ENCODE data around the gene SIK2. TPM values are rescaled to one million over a fixed set of nuclear protein-coding genes. Genes with fewer than 3 reads are reported as not detected.

Gene SIK2
- total RNA-seq, 1 experiment from 2014 or later, result 13.0 TPM

- no peaks in the 10 kb centered on the region for H4K20me1 ChIP-seq (ENCODE audit: insufficient read depth)
- H2AFZ ChIP-seq (ENCODE audit: low read depth, low read length, poor library complexity, severe bottlenecking), result no peak overlapping the region
- H3K9me3 ChIP-seq (ENCODE audit: control insufficient read depth in 1 of 2, insufficient read depth in 1 of 2, low read depth in 1 of 2, low read length in 2 of 2), result no peaks in the 10 kb centered on the region
- no peak for DNase-seq (ENCODE audit: low read depth, low spot score)
- intact Hi-C loops (cut with micrococcal nuclease), result no loop called here
- H3K79me2 ChIP-seq (ENCODE audit: insufficient read depth, low read length), result no peaks in the 10 kb centered on the region
- no peak overlapping the region for H3K4me2 ChIP-seq (ENCODE audit: low read length)
- ChIA-PET POLR2A (no interaction called here), CTCF (no interaction called here), RAD21 (ENCODE audit: low non-redundant PET in 1 of 2, low total read pairs in 2 of 2, uncharacterized antibody in 2 of 2, unreplicated experiment in 2 of 2) (no interaction called here)
- H3K27ac ChIP-seq (ENCODE audit: low read depth, low read length), result no peak overlapping the region
- no peaks in the 10 kb centered on the region for H3K27me3 ChIP-seq (ENCODE audit: insufficient read depth, low read length)
- no peaks in the 10 kb centered on the region for H3K9me2 ChIP-seq (ENCODE audit: insufficient read depth)
- H3K4me1 ChIP-seq (ENCODE audit: control insufficient read depth in 1 of 2, insufficient read depth in 2 of 2, low read length in 2 of 2), result no peaks in the 10 kb centered on the region
- no peak for TF ChIP-seq JUND (IDR thresholded peaks at IDR 0.05)
- TF ChIP-seq SP1 (IDR thresholded peaks at IDR 0.05; ENCODE audit: low read depth), result no peak
- no peak for TF ChIP-seq ELF1 (IDR thresholded peaks at IDR 0.05; ENCODE audit: borderline replicate concordance, low read depth)
- TF ChIP-seq, protein P1, sequence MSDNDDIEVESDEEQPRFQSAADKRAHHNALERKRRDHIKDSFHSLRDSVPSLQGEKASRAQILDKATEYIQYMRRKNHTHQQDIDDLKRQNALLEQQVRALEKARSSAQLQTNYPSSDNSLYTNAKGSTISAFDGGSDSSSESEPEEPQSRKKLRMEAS (IDR thresholded peaks at IDR 0.05), result no peak
- no peak for TF ChIP-seq EGR1 (IDR thresholded peaks at IDR 0.05; ENCODE audit: low read depth)
- no peak for TF ChIP-seq TCF7L2 (IDR thresholded peaks at IDR 0.05; ENCODE audit: borderline replicate concordance, extremely low read depth, insufficient read depth, insufficient read length)
- no peak for TF ChIP-seq ZFX (IDR thresholded peaks at IDR 0.05)
- TF ChIP-seq POLR2A (IDR thresholded peaks at IDR 0.05; ENCODE audit: borderline replicate concordance, extremely low read depth, insufficient read depth, insufficient read length), result no peak
- TF ChIP-seq EZH2phosphoT487 (IDR thresholded peaks at IDR 0.05; ENCODE audit: borderline replicate concordance), result no peak
- TF ChIP-seq SRF (IDR thresholded peaks at IDR 0.05; ENCODE audit: low read depth), result no peak
- TF ChIP-seq YY1 (IDR thresholded peaks at IDR 0.05; ENCODE audit: extremely low read depth, insufficient replicate concordance, low read depth, low read length), result no peak
- H3K9ac ChIP-seq (ENCODE audit: low read length), result no peak overlapping the region
- no TSS peak for BruUV-seq (replicated peaks)
- H3K4me3 ChIP-seq (replicated peaks in 1 of 2; ENCODE audit: low read depth in 1 of 2, low read length in 2 of 2), result no peak overlapping the region
- no peaks in the 10 kb centered on the region for H3K36me3 ChIP-seq (ENCODE audit: control insufficient read depth in 1 of 2, insufficient read depth in 2 of 2, low read length in 2 of 2)
- ATAC-seq, result no peak
Measured at GRCh38 chr11:111573821-111574249, 28.4 kb upstream of the SIK2 start.

Data from HCT116 (cell line).